GM12878 (cell line): Measurements from ENCODE around the gene URI1. TPM values are rescaled to one million over a fixed set of nuclear protein-coding genes. Genes with fewer than 3 reads are reported as not detected.

Source experiments
- ATAC-seq: fragments of 200-7000 bp; cut with Tn5 transposase; 3 replicates; pipeline ENCODE4 v1.9.1; 2020; ENCODE audit warnings: mild to moderate bottlenecking, moderate library complexity
- BruUV-seq: library from RNA; stranded (reverse); fragments of 400-500 nt; replicated peaks from 2 replicates; lab custom pipeline; 2021; lab: Mats Ljungman, UMichigan
- CTCF ChIA-PET: fragments of 300-600 bp; sonication (Branson Sonifier 250); formaldehyde crosslinking; extraction: SDS; loops from one replicate; lab custom pipeline; 2021; ENCODE audit warnings: inconsistent platforms; lab: Yijun Ruan, JAX
- POLR2A ChIA-PET: fragments of 350-600 bp; formaldehyde crosslinking; extraction: SDS; loops from one replicate; lab custom pipeline; 2021; ENCODE audit warnings: inconsistent platforms; lab: Charles Lee
- RAD21 ChIA-PET: fragments of 300-600 bp; sonication (Branson Sonifier 250); formaldehyde crosslinking; loops from one replicate; lab custom pipeline; 2023; ENCODE audit warnings: antibody characterized with exemption; ENCODE audit not compliant: unreplicated experiment; lab: Charles Lee
- SMC1A ChIA-PET: fragments of 300-600 bp; sonication (Branson Sonifier 250); formaldehyde crosslinking; loops from one replicate; lab custom pipeline; 2023; ENCODE audit not compliant: unreplicated experiment, uncharacterized antibody; lab: Charles Lee
- DNase-seq: peaks from one replicate; pipeline ENCODE4 v3.0.0-alpha.2; 2011; ENCODE audit warnings: low read depth, low spot score
- FAIRE-seq: peaks from 3 replicates; lab custom pipeline; 2011; peaks lifted over from hg19 to GRCh38; lab: Jason Lieb, UNC
- H2AFZ ChIP-seq: 2 replicates; pipeline ENCODE4 v1.6.0; 2011; ENCODE audit warnings: low read depth, low read length, control low read depth; ENCODE audit not compliant: control insufficient read depth
- H3K27ac ChIP-seq: 2 replicates; pipeline ENCODE4 v1.5.1; 2011; ENCODE audit warnings: control low read depth; ENCODE audit not compliant: control insufficient read depth, insufficient read depth
- H3K27me3 ChIP-seq, 2 experiments: replicated peaks in 1 of 2; 2 replicates each; pipeline versions ENCODE4 v1.6.0 to v1.6.1; 2011; ENCODE audit warnings: low read length in 1 of 2; ENCODE audit not compliant: control insufficient read depth in 2 of 2, insufficient read depth in 2 of 2
- H3K36me3 ChIP-seq, 2 experiments: 2 replicates each; pipeline ENCODE4 v1.5.1; 2011; ENCODE audit warnings: low read length in 1 of 2; ENCODE audit not compliant: control insufficient read depth in 2 of 2, insufficient read depth in 2 of 2
- H3K4me1 ChIP-seq: 2 replicates; pipeline ENCODE4 v1.6.1; 2011; ENCODE audit warnings: mild to moderate bottlenecking, low read length, moderate library complexity, mixed read lengths; ENCODE audit not compliant: control insufficient read depth, insufficient read depth
- H3K4me2 ChIP-seq: 2 replicates; pipeline ENCODE4 v1.6.0; 2011; ENCODE audit warnings: control low read depth; ENCODE audit not compliant: control insufficient read depth, insufficient read depth
- H3K4me3 ChIP-seq: fragments of 200-600 bp; sonication (generic); 2 replicates; pipeline ENCODE4 v1.5.1; 2016
- H3K79me2 ChIP-seq: 2 replicates; pipeline ENCODE4 v1.6.0; 2011; ENCODE audit warnings: low read length; ENCODE audit not compliant: control insufficient read depth, insufficient read depth
- H3K9ac ChIP-seq: 2 replicates; pipeline ENCODE4 v1.8.0; 2011; ENCODE audit warnings: low read length, control low read depth, mixed read lengths; ENCODE audit not compliant: control insufficient read depth, insufficient read depth
- H3K9me3 ChIP-seq: replicated peaks from 3 replicates; pipeline ENCODE4 v1.5.1; 2011; ENCODE audit warnings: mild to moderate bottlenecking, low read length; ENCODE audit not compliant: control insufficient read depth, insufficient read depth
- H4K20me1 ChIP-seq: 2 replicates; pipeline ENCODE4 v1.6.0; 2011; ENCODE audit not compliant: control insufficient read depth, insufficient read depth
- FOXK2 ChIP-seq: fragments of 450-650 bp; IDR thresholded peaks from 2 replicates; pipeline ENCODE4 v1.6.1; 2017; ENCODE audit warnings: mild to moderate bottlenecking, moderate library complexity
- KDM1A ChIP-seq: fragments of 200-600 bp; sonication (generic); IDR thresholded peaks from 2 replicates; pipeline ENCODE4 v1.6.1; 2016; ENCODE audit warnings: borderline replicate concordance
- KLF5 ChIP-seq: fragments of 450-650 bp; IDR thresholded peaks from 2 replicates; pipeline ENCODE4 v1.6.1; 2014; ENCODE audit warnings: mild to moderate bottlenecking; ENCODE audit not compliant: partially characterized antibody
- MTA2 ChIP-seq: fragments of 450-650 bp; IDR thresholded peaks from 2 replicates; pipeline ENCODE4 v1.6.1; 2016; ENCODE audit warnings: low read depth, mild to moderate bottlenecking, moderate library complexity
- NFYB ChIP-seq: IDR thresholded peaks from 2 replicates; pipeline ENCODE4 v1.6.1; 2011; ENCODE audit warnings: low read depth, mild to moderate bottlenecking, low read length, improper control_type of control experiment, moderate library complexity; ENCODE audit not compliant: insufficient read depth
- SUZ12 ChIP-seq: fragments of 200-600 bp; sonication (generic); IDR thresholded peaks from one replicate; pipeline ENCODE4 v1.6.1; 2018; ENCODE audit warnings: antibody characterized with exemption, mild to moderate bottlenecking; ENCODE audit not compliant: unreplicated experiment
- ZNF217 ChIP-seq: fragments of 450-650 bp; IDR thresholded peaks from 2 replicates; pipeline ENCODE4 v1.6.1; 2017; ENCODE audit warnings: antibody characterized with exemption, mild to moderate bottlenecking
- WGBS: methylation state at CpG from one replicate; pipeline ENCODE4 v1.1.6; 2016; ENCODE audit warnings: low lambda C conversion rate; ENCODE audit not compliant: insufficient replicate concordance, insufficient coverage; ENCODE audit errors: missing lambda C conversion rate; 5-methylcytosine and 5-hydroxymethylcytosine counted together
- in situ Hi-C: fragments of 300-500 bp; cut with MboI; formaldehyde crosslinking; loops from 9 replicates; pipeline ENCODE4 v1.14.3; 2018; ENCODE audit warnings: mixed read lengths
- intact Hi-C: fragments of 100-400 bp; cut with micrococcal nuclease; formaldehyde crosslinking; loops from one replicate; pipeline ENCODE4 v1.14.2; 2022; ENCODE audit not compliant: unreplicated experiment
- polyA plus RNA-seq, 11 experiments: library from polyadenylated mRNA; depleted of rRNA in 4 of 11; unstranded in 6 of 11; stranded (reverse) in 5 of 11; fragments of >200 nt; fragmentation: Nextera tagmentation in 4 of 11; fragmentation: Illumina TruSeq in 1 of 11; extraction: Ambion mirVana in 4 of 11; extraction: Trizol in 1 of 11; gene quantifications; 1 replicate in 1 of 11; 2 replicates in 10 of 11; pipeline versions ENCODE4 v1.2.1 to v1.2.3, GENCODE V29; 2011 to 2016; ENCODE audit warnings: inconsistent platforms in 2 of 11, missing spikeins in 2 of 11, low read depth in 1 of 11
- total RNA-seq, 4 experiments: library from RNA; depleted of rRNA in 3 of 4; stranded (reverse); fragments of >200 nt in 3 of 4; fragmentation: Illumina TruSeq in 1 of 4; extraction: Trizol in 1 of 4; gene quantifications; 2 replicates each; pipeline versions ENCODE4 v1.2.1 to v1.2.3, GENCODE V29; 2013 to 2021
- TF ChIP-seq, protein P1 (sequence below): IDR thresholded peaks from 2 replicates; pipeline ENCODE4 v1.6.1; 2012; ENCODE audit warnings: low read depth, low read length, improper control_type of control experiment
- TF ChIP-seq, protein P2 (sequence below): fragments of 450-650 bp; IDR thresholded peaks from 2 replicates; pipeline ENCODE4 v1.6.1; 2017; ENCODE audit warnings: mild to moderate bottlenecking, moderate library complexity
- TF ChIP-seq, protein P3 (sequence below): fragments of 450-650 bp; formaldehyde crosslinking; IDR thresholded peaks from 2 replicates; pipeline ENCODE4 v1.4.0; 2020; ENCODE audit warnings: mild to moderate bottlenecking, moderate library complexity

Gene URI1
- total and polyA plus RNA-seq, 10 of the 15 experiments (the other 5 are each of a cell fraction or from before 2014, with no cell fraction given), result 15.2 to 94.2 (median 47.9) TPM

DNA sequence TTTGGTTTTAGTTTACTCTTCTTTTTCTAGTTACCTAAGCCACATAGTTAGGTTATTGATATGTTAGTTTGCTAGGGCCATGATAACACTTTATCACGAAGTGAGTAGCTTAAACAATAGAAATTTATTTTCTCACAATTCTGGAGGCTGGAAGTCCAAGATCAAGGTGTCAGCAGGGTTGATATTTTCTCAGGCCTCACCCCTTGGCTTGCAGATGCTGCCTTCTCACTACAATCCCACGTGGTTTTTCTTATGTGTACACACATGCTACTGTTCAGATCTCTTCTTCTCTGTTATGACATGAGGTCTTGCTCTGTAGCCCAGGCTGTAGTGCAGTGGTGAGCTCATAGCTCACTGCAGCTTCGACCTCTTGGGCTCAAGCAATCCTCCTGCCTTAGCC, 7.8 kb upstream of the URI1 start:
- Histone ChIP-seq H3K27me3 (no peaks in the 10 kb centered on the region), H3K4me1 (no peaks in the 10 kb centered on the region), H3K9ac (no peak overlapping the region), H4K20me1 (no peaks in the 10 kb centered on the region)
- 18% methylated on average over 3 of the region's 3 CpGs for WGBS
- POLR2A ChIA-PET, result interaction anchor here (0.6 kb wide), 1 partner anchor 176 kb away, joined by 3 read pairs; no protein-coding TSS in a partner anchor
- TF ChIP-seq KDM1A, result no peak
- TF ChIP-seq, protein P1, sequence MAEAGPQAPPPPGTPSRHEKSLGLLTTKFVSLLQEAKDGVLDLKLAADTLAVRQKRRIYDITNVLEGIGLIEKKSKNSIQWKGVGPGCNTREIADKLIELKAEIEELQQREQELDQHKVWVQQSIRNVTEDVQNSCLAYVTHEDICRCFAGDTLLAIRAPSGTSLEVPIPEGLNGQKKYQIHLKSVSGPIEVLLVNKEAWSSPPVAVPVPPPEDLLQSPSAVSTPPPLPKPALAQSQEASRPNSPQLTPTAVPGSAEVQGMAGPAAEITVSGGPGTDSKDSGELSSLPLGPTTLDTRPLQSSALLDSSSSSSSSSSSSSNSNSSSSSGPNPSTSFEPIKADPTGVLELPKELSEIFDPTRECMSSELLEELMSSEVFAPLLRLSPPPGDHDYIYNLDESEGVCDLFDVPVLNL, result no peak
- TF ChIP-seq FOXK2, result no peak
- no peak for TF ChIP-seq KLF5
- no peak for TF ChIP-seq NFYB
- TF ChIP-seq, protein P2, sequence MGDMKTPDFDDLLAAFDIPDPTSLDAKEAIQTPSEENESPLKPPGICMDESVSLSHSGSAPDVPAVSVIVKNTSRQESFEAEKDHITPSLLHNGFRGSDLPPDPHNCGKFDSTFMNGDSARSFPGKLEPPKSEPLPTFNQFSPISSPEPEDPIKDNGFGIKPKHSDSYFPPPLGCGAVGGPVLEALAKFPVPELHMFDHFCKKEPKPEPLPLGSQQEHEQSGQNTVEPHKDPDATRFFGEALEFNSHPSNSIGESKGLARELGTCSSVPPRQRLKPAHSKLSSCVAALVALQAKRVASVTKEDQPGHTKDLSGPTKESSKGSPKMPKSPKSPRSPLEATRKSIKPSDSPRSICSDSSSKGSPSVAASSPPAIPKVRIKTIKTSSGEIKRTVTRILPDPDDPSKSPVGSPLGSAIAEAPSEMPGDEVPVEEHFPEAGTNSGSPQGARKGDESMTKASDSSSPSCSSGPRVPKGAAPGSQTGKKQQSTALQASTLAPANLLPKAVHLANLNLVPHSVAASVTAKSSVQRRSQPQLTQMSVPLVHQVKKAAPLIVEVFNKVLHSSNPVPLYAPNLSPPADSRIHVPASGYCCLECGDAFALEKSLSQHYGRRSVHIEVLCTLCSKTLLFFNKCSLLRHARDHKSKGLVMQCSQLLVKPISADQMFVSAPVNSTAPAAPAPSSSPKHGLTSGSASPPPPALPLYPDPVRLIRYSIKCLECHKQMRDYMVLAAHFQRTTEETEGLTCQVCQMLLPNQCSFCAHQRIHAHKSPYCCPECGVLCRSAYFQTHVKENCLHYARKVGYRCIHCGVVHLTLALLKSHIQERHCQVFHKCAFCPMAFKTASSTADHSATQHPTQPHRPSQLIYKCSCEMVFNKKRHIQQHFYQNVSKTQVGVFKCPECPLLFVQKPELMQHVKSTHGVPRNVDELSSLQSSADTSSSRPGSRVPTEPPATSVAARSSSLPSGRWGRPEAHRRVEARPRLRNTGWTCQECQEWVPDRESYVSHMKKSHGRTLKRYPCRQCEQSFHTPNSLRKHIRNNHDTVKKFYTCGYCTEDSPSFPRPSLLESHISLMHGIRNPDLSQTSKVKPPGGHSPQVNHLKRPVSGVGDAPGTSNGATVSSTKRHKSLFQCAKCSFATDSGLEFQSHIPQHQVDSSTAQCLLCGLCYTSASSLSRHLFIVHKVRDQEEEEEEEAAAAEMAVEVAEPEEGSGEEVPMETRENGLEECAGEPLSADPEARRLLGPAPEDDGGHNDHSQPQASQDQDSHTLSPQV, result no peak
- no peak for TF ChIP-seq MTA2
- TF ChIP-seq ZNF217, result no peak
- no peak for TF ChIP-seq SUZ12
- TF ChIP-seq, protein P3, sequence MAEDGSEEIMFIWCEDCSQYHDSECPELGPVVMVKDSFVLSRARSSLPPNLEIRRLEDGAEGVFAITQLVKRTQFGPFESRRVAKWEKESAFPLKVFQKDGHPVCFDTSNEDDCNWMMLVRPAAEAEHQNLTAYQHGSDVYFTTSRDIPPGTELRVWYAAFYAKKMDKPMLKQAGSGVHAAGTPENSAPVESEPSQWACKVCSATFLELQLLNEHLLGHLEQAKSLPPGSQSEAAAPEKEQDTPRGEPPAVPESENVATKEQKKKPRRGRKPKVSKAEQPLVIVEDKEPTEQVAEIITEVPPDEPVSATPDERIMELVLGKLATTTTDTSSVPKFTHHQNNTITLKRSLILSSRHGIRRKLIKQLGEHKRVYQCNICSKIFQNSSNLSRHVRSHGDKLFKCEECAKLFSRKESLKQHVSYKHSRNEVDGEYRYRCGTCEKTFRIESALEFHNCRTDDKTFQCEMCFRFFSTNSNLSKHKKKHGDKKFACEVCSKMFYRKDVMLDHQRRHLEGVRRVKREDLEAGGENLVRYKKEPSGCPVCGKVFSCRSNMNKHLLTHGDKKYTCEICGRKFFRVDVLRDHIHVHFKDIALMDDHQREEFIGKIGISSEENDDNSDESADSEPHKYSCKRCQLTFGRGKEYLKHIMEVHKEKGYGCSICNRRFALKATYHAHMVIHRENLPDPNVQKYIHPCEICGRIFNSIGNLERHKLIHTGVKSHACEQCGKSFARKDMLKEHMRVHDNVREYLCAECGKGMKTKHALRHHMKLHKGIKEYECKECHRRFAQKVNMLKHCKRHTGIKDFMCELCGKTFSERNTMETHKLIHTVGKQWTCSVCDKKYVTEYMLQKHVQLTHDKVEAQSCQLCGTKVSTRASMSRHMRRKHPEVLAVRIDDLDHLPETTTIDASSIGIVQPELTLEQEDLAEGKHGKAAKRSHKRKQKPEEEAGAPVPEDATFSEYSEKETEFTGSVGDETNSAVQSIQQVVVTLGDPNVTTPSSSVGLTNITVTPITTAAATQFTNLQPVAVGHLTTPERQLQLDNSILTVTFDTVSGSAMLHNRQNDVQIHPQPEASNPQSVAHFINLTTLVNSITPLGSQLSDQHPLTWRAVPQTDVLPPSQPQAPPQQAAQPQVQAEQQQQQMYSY (CRISPR knock-in tag), result no peak
- TF ChIP-seq, all 136 proteins: peak for 0
- Histone ChIP-seq H3K4me2 (no peak overlapping the region), H3K4me3 (no peak overlapping the region), H3K9me3 (peaks cover 2% of the 10 kb centered on the region; the same call in 1 of the 3 replicates), H3K36me3 (no peaks in the 10 kb centered on the region), H2AFZ (no peak overlapping the region), H3K79me2 (no peaks in the 10 kb centered on the region), H3K27ac (no peak overlapping the region)
- DNase-seq (no peak), FAIRE-seq (no peak), ATAC-seq (no peak)
- intact Hi-C loops, result no loop called here
- BruUV-seq, result no TSS peak
- ChIA-PET CTCF (no interaction called here), SMC1A (no interaction called here), RAD21 (no interaction called here)
- in situ Hi-C loops, result no loop called here
